Mononuclear cell (primary cell): ENCODE measurements around the gene DNLZ. TPM values are rescaled to one million over a fixed set of nuclear protein-coding genes. Genes with fewer than 3 reads are reported as not detected.
"Not testable (repeated sequence)": the region's sequence is repeated elsewhere in the genome, so short reads cannot be mapped to it uniquely, and the experiment has no call there.

Source experiments
- H3K27me3 ChIP-seq: 2 replicates; pipeline ENCODE4 v1.6.0; 2011; ENCODE audit warnings: low read length, control low read depth; ENCODE audit not compliant: insufficient read depth
- H3K4me1 ChIP-seq: 2 replicates; pipeline ENCODE4 v1.5.1; 2011; ENCODE audit warnings: mild to moderate bottlenecking, low read length, control low read depth; ENCODE audit not compliant: insufficient read depth
- H3K4me3 ChIP-seq: 2 replicates; pipeline ENCODE4 v1.5.1; 2011; ENCODE audit warnings: mild to moderate bottlenecking, low read length, moderate library complexity
- H3K9me3 ChIP-seq: 2 replicates; pipeline ENCODE4 v1.5.1; 2011; ENCODE audit warnings: low read depth, mild to moderate bottlenecking, control low read depth, low read length
- total RNA-seq: library from RNA; depleted of rRNA; stranded (reverse); fragments of >200 nt; gene quantifications from one replicate; pipeline ENCODE4 v1.2.3, GENCODE V29; 2012

Gene DNLZ
- total RNA-seq, 1 donor: 9.0 TPM

GRCh38 chr9:136362450-136362784, 1.1 kb downstream of the DNLZ start:
- Histone ChIP-seq H3K4me1 (peaks cover 35% of the 10 kb centered on the region), H3K27me3 (no peaks in the 10 kb centered on the region), H3K4me3 (no peak overlapping the region), H3K9me3 (no peaks in the 10 kb centered on the region)

- Histone ChIP-seq H3K4me1 (peaks cover 35% of the 10 kb centered on the region), H3K4me3 (no peak overlapping the region), H3K27me3 (no peaks in the 10 kb centered on the region), H3K9me3 (no peaks in the 10 kb centered on the region)
Observed at GRCh38 chr9:136361754-136362449, 1.6 kb downstream of the DNLZ start.

- Histone ChIP-seq H3K27me3 (no peaks in the 10 kb centered on the region), H3K4me3 (no peak overlapping the region), H3K9me3 (no peaks in the 10 kb centered on the region)
Observed at GRCh38 chr9:136361047-136361753, 2.3 kb downstream of the DNLZ start.

GRCh38 chr9:136359774-136360718, 3.5 kb downstream of the DNLZ start:
- H3K4me3 ChIP-seq: no peak overlapping the region
- H3K4me1 ChIP-seq: peaks cover 18% of the 10 kb centered on the region
- no peaks in the 10 kb centered on the region for H3K27me3 ChIP-seq
- H3K9me3 ChIP-seq: no peaks in the 10 kb centered on the region

More at GRCh38 chr9:136361047-136361753, 2.3 kb downstream of the DNLZ start:
- H3K4me1 ChIP-seq: peaks cover 30% of the 10 kb centered on the region

GRCh38 chr9:136358888-136359287, 4.7 kb downstream of the DNLZ start:
- no peaks in the 10 kb centered on the region for H3K27me3 ChIP-seq
- no peaks in the 10 kb centered on the region for H3K9me3 ChIP-seq
- H3K4me1 ChIP-seq: peaks cover 7% of the 10 kb centered on the region
- no peak overlapping the region for H3K4me3 ChIP-seq

DNA sequence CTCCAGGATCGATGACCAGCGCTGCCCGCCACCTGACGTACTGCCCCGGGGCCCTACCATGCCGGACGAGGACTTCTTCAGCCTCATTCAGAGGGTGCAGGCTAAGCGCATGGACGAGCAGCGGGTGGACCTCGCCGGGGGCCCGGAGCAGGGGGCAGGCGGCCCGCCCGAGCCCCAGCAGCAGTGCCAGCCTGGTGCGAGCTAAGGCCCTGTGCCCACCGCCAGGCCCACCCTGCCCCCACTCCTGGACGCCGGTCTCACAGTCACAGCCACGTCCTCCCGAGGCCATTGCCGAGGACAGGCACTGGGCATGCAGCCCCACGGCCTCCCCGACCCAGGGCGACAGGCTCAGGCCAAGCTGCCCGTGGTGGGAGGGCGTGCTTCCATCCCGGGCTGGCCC, 5.5 kb downstream of the DNLZ start:
- Histone ChIP-seq H3K27me3 (no peaks in the 10 kb centered on the region), H3K4me1 (peaks cover 4% of the 10 kb centered on the region), H3K9me3 (no peaks in the 10 kb centered on the region), H3K4me3 (no peak overlapping the region)

DNA sequence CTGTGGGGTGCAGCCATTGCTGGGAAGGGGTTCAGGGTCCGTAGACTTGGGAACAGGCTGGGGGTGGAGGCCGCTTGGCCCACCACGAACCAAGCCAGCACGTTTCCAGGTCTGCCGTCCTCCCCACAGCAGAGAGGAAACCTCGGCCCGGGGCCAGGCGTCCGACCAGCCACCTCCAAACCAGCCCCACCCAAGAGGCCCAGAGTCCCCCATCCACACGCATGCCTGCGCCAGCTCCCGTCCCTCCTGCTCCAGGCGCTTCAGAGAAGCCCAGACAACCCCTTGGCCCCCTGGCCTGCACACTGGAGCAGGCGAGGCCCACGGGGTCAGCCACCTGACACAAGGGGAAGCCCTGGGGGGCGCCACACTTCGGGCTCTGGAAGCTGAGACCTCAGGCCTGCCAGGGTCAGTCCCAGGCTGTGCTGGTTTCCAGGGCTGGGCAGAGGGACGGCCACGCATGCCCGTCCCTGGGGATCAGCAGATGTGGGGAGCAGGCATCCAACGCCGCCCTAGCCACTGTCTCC, 6.3 kb downstream of the DNLZ start:
- no peaks in the 10 kb centered on the region for H3K4me1 ChIP-seq
- H3K9me3 ChIP-seq: no peaks in the 10 kb centered on the region
- H3K27me3 ChIP-seq: no peaks in the 10 kb centered on the region
- no peak overlapping the region for H3K4me3 ChIP-seq

DNA sequence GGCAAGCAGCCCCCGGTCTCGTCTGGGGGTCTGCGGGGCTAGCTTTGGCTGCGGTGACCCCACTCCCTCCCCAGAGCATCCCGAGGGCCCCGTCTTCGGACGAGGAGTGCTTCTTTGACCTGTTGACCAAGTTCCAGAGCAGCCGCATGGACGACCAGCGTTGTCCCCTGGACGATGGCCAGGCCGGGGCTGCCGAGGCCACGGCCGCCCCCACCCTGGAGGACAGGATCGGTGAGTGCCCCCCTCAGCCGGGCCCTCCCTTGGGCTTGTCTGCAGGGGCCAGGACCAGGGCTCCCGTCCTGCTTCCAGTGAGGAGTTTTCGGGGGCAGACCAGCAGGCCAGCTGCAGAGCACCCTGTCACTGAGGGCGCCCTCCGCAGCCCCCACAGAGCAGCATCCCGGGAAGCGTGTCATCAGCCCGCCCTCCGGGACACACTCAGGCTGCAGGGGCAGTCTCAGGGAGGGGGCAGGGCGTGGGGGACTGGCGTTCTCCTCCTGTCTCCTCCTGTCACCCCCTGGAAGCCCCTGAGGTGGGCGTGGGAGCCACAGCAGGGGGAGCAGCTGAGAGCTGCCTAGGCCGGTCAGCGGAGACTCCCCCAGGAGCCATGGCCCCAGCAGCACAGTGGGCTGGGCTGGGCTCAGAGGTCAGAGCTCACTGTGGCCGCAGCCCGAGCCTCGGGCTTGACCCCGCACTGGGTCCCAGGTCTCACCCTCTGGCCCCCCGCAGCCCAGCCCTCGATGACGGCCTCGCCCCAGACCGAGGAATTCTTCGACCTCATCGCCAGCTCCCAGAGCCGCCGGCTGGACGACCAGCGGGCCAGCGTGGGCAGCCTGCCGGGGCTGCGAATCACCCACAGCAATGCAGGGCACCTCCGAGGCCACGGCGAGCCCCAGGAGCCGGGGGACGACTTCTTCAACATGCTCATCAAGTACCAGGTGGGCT, 7.7 kb downstream of the DNLZ start:
- Histone ChIP-seq H3K4me1 (no peaks in the 10 kb centered on the region), H3K27me3 (no peaks in the 10 kb centered on the region), H3K4me3 (no peak overlapping the region), H3K9me3 (no peaks in the 10 kb centered on the region)

- H3K9me3 ChIP-seq: no peaks in the 10 kb centered on the region
- no peak overlapping the region for H3K4me3 ChIP-seq
- H3K27me3 ChIP-seq: no peaks in the 10 kb centered on the region
- no peaks in the 10 kb centered on the region for H3K4me1 ChIP-seq
Observed at GRCh38 chr9:136354592-136355085, 8.9 kb downstream of the DNLZ start.

DNA sequence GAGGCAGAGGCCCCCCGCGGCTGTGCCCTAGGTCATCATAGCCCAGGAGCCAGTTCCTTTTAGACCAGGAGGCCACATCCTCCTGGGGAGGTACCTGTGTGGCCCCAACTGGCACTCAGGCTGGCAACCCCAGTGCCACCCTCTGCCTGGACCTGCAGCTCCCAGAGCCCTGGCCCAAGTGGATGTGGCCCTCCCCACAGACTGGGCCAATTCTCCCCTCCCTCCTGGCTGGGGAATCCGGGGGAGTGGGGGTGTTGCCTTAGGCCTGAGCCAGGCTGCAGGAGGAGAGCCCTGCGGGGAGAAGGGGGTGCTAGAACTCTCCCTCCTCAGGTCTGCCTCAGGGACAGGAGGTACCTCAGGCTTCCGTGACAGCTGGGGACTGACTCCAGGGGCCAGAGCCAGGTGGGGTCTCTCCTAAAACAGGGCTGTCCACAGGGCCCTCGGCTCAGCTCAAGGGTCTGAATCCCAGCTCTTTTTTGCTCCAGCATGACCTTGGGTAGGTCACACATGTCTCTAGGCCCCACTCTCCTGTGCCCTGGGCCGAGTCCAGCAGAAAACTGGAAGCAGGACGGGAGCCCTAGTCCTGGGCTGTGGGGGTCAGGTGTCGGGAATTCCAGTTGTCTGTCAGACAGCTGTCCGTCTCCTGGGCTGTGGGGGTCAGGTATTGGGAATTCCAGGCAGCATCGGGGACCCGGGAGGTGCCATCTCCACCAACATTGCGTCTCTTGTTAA, 9.6 kb downstream of the DNLZ start:
- Histone ChIP-seq H3K27me3 (no peaks in the 10 kb centered on the region), H3K4me1 (no peaks in the 10 kb centered on the region), H3K4me3 (no peak overlapping the region), H3K9me3 (no peaks in the 10 kb centered on the region)

DNA sequence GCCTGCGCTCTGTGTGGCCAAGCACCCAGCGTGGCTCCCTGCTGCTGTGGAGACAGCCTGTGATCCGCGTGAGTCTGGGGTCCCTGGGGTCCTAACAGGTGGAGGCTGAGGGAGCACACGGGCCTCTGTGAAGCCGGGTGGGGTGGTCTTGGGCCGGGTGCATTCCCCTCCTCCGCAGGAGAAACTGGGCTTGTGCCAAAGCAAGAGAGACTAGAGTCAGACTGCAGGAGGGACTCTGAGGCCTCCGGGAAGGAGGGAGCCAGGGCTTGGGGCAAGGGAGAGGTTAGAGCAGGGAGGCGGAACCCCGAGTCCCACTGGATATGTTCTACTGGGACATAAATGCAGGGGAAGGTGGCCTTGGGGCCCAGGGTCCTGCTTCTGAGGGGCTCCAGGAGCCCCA, 10.5 kb downstream of the DNLZ start:
- no peaks in the 10 kb centered on the region for H3K9me3 ChIP-seq
- no peaks in the 10 kb centered on the region for H3K4me1 ChIP-seq
- no peak overlapping the region for H3K4me3 ChIP-seq
- H3K27me3 ChIP-seq: no peaks in the 10 kb centered on the region

GRCh38 chr9:136352682-136353081, 10.9 kb downstream of the DNLZ start:
- no peaks in the 10 kb centered on the region for H3K27me3 ChIP-seq
- H3K4me1 ChIP-seq: no peaks in the 10 kb centered on the region
- H3K4me3 ChIP-seq: no peak overlapping the region
- no peaks in the 10 kb centered on the region for H3K9me3 ChIP-seq

DNA sequence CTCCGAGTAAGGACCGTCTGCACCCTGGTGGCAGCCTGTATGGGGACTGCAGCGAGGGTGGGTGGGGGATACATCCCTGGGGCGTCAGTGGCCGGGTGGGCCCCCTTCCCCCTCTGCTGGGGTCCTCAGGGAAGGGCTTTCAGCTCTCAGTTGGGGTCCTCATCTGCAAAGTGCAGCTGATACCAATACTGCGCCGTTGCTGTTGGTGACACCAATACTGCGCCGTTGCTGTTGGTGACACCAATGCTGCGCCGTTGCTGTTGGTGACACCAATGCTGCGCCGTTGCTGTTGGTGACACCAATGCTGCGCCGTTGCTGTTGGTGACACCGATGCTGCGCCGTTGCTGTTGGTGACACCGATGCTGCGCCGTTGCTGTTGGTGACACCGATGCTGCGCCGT, 11.7 kb downstream of the DNLZ start:
- H3K27me3 ChIP-seq, H3K9me3 ChIP-seq, H3K4me3 ChIP-seq, H3K4me1 ChIP-seq: not testable (repeated sequence)
